Upper lobe of left lung (tissue), 6 donors: Measurements from ENCODE around the gene TM4SF20. TPM values are rescaled to one million over a fixed set of nuclear protein-coding genes. Genes with fewer than 3 reads are reported as not detected.

Experiments used
- ATAC-seq, 2 donors: fragments of 200-7000 bp; cut with Tn5 transposase; one replicate each; pipeline ENCODE4 v1.9.1; 2022; ENCODE audit warnings: mild to moderate bottlenecking in 2 of 2, moderate library complexity in 2 of 2; ENCODE audit not compliant: low FRiP score in 2 of 2
- DNase-seq, 2 donors: peaks; one replicate each; pipeline ENCODE4 v3.0.0-alpha.2; 2019 to 2020
- H3K27ac ChIP-seq, 4 donors: fragments of 200-600 bp; sonication (generic); one replicate each; pipeline ENCODE4 v1.5.1; 2016 to 2019
- H3K27me3 ChIP-seq, 4 donors: fragments of 200-600 bp; sonication (generic); one replicate each; pipeline ENCODE4 v1.5.1; 2017 to 2019
- H3K36me3 ChIP-seq, 4 donors: fragments of 200-600 bp; sonication (generic); one replicate each; pipeline ENCODE4 v1.5.1; 2016 to 2019
- H3K4me1 ChIP-seq, 4 donors: fragments of 200-600 bp; sonication (generic); one replicate each; pipeline ENCODE4 v1.5.1; 2018 to 2019
- H3K4me3 ChIP-seq, 4 donors: fragments of 200-600 bp; sonication (generic); one replicate each; pipeline ENCODE4 v1.5.1; 2017 to 2019; ENCODE audit warnings: mild to moderate bottlenecking in 2 of 4, moderate library complexity in 1 of 4
- H3K9me3 ChIP-seq, 4 donors: fragments of 200-600 bp; sonication (generic); one replicate each; pipeline ENCODE4 v1.5.1; 2018 to 2019
- CTCF ChIP-seq, 6 experiments: fragments of 450-650 bp in 4 of 6; fragments of 200-600 bp in 2 of 6; sonication (generic) in 2 of 6; IDR thresholded peaks; one replicate each; pipeline ENCODE4 v1.5.1; 2016 to 2019; ENCODE audit warnings: antibody characterized with exemption in 6 of 6
- EP300 ChIP-seq, 4 donors: sonication (generic); formaldehyde crosslinking; IDR thresholded peaks; one replicate each; pipeline ENCODE4 v1.5.1; 2017; ENCODE audit warnings: antibody characterized with exemption in 4 of 4, control low read depth in 2 of 4
- POLR2A ChIP-seq, 4 donors: fragments of 450-650 bp; IDR thresholded peaks; one replicate each; pipeline ENCODE4 v1.5.1; 2016 to 2017; ENCODE audit warnings: antibody characterized with exemption in 4 of 4, mild to moderate bottlenecking in 2 of 4
- POLR2AphosphoS5 ChIP-seq, 2 donors: sonication (generic); formaldehyde crosslinking; IDR thresholded peaks; one replicate each; pipeline ENCODE4 v1.5.1; 2017; ENCODE audit warnings: antibody characterized with exemption in 2 of 2
- WGBS, 2 donors: methylation state at CpG; one replicate each; pipeline ENCODE4 v1.1.5; 2017 to 2018; 5-methylcytosine and 5-hydroxymethylcytosine counted together
- total RNA-seq, 6 donors: library from RNA; depleted of rRNA in 4 of 6; stranded (reverse); fragments of >200 nt in 4 of 6; gene quantifications; one replicate each; pipeline versions ENCODE4 v1.1.0 to v1.2.1, GENCODE V29; 2016 to 2021
- donor health status: DM: no; HTN: no; CAD: no; lungs with moderate emphysema.
- donor health status: DM: no; HTN: yes; CAD: no; lungs with severe emphysema.

The TM4SF20 gene
- total RNA-seq, 6 donors from 2014 or later: not detected

DNA sequence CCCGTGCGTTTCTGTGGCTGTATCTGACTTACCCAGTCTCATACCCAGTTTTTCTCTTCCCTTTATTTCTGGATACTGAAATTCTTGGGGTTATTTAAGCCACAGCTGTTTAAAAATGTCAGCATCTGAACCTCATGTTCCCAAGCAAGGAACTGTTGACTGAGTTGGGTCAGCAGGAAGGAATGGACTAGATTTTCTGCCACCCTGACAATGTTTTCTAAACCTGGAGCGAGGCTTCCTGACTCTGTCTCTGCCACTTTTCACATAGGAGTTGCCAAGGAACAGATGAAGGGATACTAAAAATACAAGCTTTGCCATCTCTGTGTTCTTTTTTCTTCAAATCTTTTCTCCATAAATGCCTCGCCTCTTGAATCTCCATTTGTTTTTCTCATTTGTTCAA is 37.6 kb upstream of the TM4SF20 start:
- H3K27ac ChIP-seq: peak overlapping the region; percentile 75 to 81 (median 78)
- no peak for ATAC-seq
- H3K36me3 ChIP-seq: no peaks in the 10 kb centered on the region
- no peaks in the 10 kb centered on the region for H3K9me3 ChIP-seq
- TF ChIP-seq CTCF (IDR thresholded peaks at IDR 0.05) (no peak), POLR2AphosphoS5 (IDR thresholded peaks at IDR 0.05) (no peak)
- no peak for DNase-seq
- H3K4me3 ChIP-seq: no peak overlapping the region
- peaks cover 0 to 15% (median 7%) of the 10 kb centered on the region in 4 donors for H3K4me1 ChIP-seq
- no peaks in the 10 kb centered on the region for H3K27me3 ChIP-seq
- WGBS, 2 donors: 81 to 82% methylated on average over 4 of the region's 4 CpGs

DNA sequence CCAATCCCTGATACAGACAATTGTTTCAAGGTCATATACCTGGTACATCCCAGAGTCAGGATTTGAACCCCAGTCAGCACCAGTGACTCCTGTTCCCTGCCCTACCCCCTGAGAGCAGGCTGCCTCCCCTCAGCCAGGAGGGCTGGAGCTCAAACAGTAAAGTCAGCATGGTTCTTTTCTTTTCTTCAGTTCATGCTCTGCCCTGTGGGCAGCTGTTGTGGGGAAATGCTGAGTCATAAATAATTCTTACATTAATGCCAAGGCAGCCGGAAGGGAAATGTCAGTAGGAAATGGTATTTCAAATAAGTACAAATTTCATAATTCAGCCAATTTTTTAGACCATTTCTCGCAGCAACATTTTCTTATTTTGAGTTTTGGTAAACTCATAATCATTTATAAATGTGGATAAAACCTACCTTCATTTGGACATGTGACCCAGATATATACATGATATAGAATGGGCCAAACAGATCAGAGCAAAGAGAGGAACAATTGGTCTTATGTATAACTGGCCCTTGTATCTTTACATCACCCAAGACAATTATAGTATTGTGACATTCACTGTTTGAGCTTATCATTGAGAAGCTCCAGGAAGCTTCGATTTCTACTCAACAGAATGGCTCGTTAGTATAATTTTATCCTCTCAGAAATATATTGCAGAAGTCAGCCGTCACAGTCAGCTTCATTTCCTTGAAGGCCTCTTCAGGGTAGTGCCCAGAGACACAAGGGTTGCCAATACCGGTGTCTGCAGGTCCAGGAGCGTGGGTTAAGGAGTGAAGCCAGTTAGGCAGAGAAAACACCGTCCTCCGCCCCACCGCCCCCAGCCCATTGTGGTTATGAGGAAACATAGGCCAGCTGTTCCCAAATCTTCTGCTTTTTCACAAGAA is 36.7 kb upstream of the TM4SF20 start:
- DNase-seq (peak in 1 of 2 donors; percentile 43), ATAC-seq (peak; percentile 65 to 85)
- H3K9me3 ChIP-seq: no peaks in the 10 kb centered on the region
- H3K4me3 ChIP-seq: no peak overlapping the region
- peaks cover 0 to 15% (median 7%) of the 10 kb centered on the region in 4 donors for H3K4me1 ChIP-seq
- H3K27me3 ChIP-seq: no peaks in the 10 kb centered on the region
- peak overlapping the region; percentile 75 to 81 (median 78) for H3K27ac ChIP-seq
- H3K36me3 ChIP-seq: no peaks in the 10 kb centered on the region
- TF ChIP-seq POLR2AphosphoS5 (IDR thresholded peaks at IDR 0.05) (peak in 1 of 2 donors; percentile 20), EP300 (IDR thresholded peaks at IDR 0.05) (peak in 2 of 4 donors; percentile 2 to 7), CTCF (IDR thresholded peaks at IDR 0.05) (peak in 1 of 6 experiments; percentile 10), POLR2A (IDR thresholded peaks at IDR 0.05) (no peak)
- 47 to 51% methylated on average over 10 of the region's 10 CpGs for WGBS, 2 donors

GRCh38 chr2:227414846-227415245 is 35.7 kb upstream of the TM4SF20 start:
- ATAC-seq: no peak
- Histone ChIP-seq H3K27me3 (no peaks in the 10 kb centered on the region), H3K27ac (peak overlapping the region; percentile 29 to 81 (median 57)), H3K9me3 (no peaks in the 10 kb centered on the region), H3K4me3 (no peak overlapping the region), H3K36me3 (no peaks in the 10 kb centered on the region), H3K4me1 (peaks cover 0 to 15% (median 7%) of the 10 kb centered on the region in 4 donors)
- no peak for TF ChIP-seq CTCF (IDR thresholded peaks at IDR 0.05)
- TF ChIP-seq POLR2A (IDR thresholded peaks at IDR 0.05): no peak
- no peak for TF ChIP-seq POLR2AphosphoS5 (IDR thresholded peaks at IDR 0.05)
- no peak for TF ChIP-seq EP300 (IDR thresholded peaks at IDR 0.05)
- WGBS, 2 donors: 66 to 84% methylated on average over 3 of the region's 3 CpGs
- DNase-seq: no peak

GRCh38 chr2:227413371-227413770 is 34.3 kb upstream of the TM4SF20 start:
- H3K36me3 ChIP-seq: no peaks in the 10 kb centered on the region
- H3K4me3 ChIP-seq: no peak overlapping the region
- 72 to 75% methylated on average over 8 of the region's 8 CpGs for WGBS, 2 donors
- DNase-seq (no peak), ATAC-seq (no peak)
- no peaks in the 10 kb centered on the region for H3K27me3 ChIP-seq
- H3K4me1 ChIP-seq: peaks cover 0 to 15% (median 7%) of the 10 kb centered on the region in 4 donors
- H3K9me3 ChIP-seq: no peaks in the 10 kb centered on the region
- H3K27ac ChIP-seq: no peak overlapping the region
- no peak for TF ChIP-seq POLR2AphosphoS5 (IDR thresholded peaks at IDR 0.05)
- TF ChIP-seq EP300 (IDR thresholded peaks at IDR 0.05): no peak
- TF ChIP-seq CTCF (IDR thresholded peaks at IDR 0.05): no peak
- TF ChIP-seq POLR2A (IDR thresholded peaks at IDR 0.05): no peak
